HG02763 (cell line): ENCODE measurements around the gene GUCA2B.

Experiments used
- ATAC-seq: cut with Tn5 transposase; IDR thresholded peaks from one replicate; pipeline ENCODE4 v1.9.1; 2021; ENCODE audit warnings: mild to moderate bottlenecking, moderate library complexity; ENCODE audit not compliant: unreplicated experiment

The GUCA2B gene

GRCh38 chr1:42152907-42153600 lies at the start of gene GUCA2B:
Gene GUCA2B (plus strand): TSS chr1:42153410. CDS start chr1:42153451, 41 bp downstream.
- ATAC-seq = no peak

GRCh38 chr1:42105025-42105424 lies 48.2 kb upstream of the GUCA2B start:
- no peak for ATAC-seq

- no peak for ATAC-seq
Observed at GRCh38 chr1:42108309-42108708, 44.9 kb upstream of the GUCA2B start.

- no peak for ATAC-seq
Observed at GRCh38 chr1:42109600-42109999, 43.6 kb upstream of the GUCA2B start.

GRCh38 chr1:42114229-42114628 lies 39.0 kb upstream of the GUCA2B start:
- ATAC-seq = no peak

GRCh38 chr1:42117214-42117613 lies 36.0 kb upstream of the GUCA2B start:
- no peak for ATAC-seq

- ATAC-seq = no peak
Observed at GRCh38 chr1:42118125-42118524, 35.1 kb upstream of the GUCA2B start.

GRCh38 chr1:42122408-42122807 lies 30.8 kb upstream of the GUCA2B start:
- ATAC-seq = no peak

- no peak for ATAC-seq
Observed at GRCh38 chr1:42125552-42125951, 27.7 kb upstream of the GUCA2B start.

GRCh38 chr1:42127767-42128166 lies 25.4 kb upstream of the GUCA2B start:
- ATAC-seq = no peak

GRCh38 chr1:42128499-42128898 lies 24.7 kb upstream of the GUCA2B start:
- no peak for ATAC-seq

- no peak for ATAC-seq
Observed at GRCh38 chr1:42128964-42129363, 24.2 kb upstream of the GUCA2B start.

- ATAC-seq = no peak
Observed at GRCh38 chr1:42130061-42130660, 23.0 kb upstream of the GUCA2B start.

GRCh38 chr1:42133390-42133789 lies 19.8 kb upstream of the GUCA2B start:
- ATAC-seq = no peak

- ATAC-seq = no peak
Observed at GRCh38 chr1:42133809-42134526, 19.2 kb upstream of the GUCA2B start.

- ATAC-seq = no peak
Observed at GRCh38 chr1:42135426-42135825, 17.8 kb upstream of the GUCA2B start.

- no peak for ATAC-seq
Observed at GRCh38 chr1:42136466-42136865, 16.7 kb upstream of the GUCA2B start.

GRCh38 chr1:42137766-42138165 lies 15.4 kb upstream of the GUCA2B start:
- no peak for ATAC-seq

GRCh38 chr1:42138586-42138985 lies 14.6 kb upstream of the GUCA2B start:
- ATAC-seq = no peak

GRCh38 chr1:42139444-42139843 lies 13.8 kb upstream of the GUCA2B start:
- no peak for ATAC-seq

GRCh38 chr1:42140191-42140590 lies 13.0 kb upstream of the GUCA2B start:
- ATAC-seq = no peak

GRCh38 chr1:42141978-42142377 lies 11.2 kb upstream of the GUCA2B start:
- ATAC-seq = no peak
